ENCODE measurements around the gene ASB15.

The ASB15 gene

DNA sequence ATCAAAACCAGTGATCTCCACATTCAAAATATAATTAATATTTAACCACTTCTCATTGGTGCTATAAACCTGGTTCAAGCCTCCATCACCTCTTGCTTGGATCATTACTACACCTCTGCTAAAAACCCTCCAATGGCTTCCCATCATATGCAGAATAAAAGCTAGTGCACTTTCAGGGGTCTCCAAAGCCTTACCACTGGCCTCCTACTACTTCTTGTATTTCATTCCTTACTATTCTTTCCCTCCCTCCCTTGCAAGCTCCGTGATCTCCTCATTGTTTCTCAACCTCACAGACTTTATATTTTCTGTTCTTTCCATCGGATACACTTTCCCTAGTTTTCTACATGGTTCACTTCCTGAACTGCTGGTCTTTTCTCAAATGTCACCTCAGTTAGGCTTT lies 85.5 kb downstream of the ASB15 start:
- intact Hi-C loops (cut with DNase I), result no loop called here
- DNase-seq, result no peak

DNA sequence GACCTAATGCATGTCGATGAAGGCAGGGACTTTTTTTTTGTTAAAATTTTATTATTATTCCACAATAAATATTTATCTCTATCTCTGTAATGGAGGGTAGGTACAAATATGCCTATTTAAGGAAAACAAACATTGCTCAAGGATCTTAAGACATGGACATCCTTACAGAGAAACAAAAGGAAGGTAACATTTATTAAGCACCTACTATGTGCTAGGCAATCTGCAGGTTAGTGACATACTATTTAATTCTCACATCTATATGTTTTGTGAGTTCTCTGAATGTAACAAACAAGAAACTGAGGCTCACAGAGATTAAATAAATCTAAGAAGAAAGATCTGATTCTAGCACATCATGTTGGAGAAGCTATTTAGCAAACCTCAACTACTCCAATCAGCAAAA lies 86.1 kb downstream of the ASB15 start:
- no peak for DNase-seq
- intact Hi-C loops (cut with DNase I), result no loop called here

Data from head of caudate nucleus (tissue), 42 donors.